NCI-H2029 (cell line): ENCODE results near the gene FKBP8.

Experiments
- DNase-seq: peaks from one replicate; lab custom pipeline; 2025; lab: John Stamatoyannopoulos, UW

FKBP8 gene

DNA sequence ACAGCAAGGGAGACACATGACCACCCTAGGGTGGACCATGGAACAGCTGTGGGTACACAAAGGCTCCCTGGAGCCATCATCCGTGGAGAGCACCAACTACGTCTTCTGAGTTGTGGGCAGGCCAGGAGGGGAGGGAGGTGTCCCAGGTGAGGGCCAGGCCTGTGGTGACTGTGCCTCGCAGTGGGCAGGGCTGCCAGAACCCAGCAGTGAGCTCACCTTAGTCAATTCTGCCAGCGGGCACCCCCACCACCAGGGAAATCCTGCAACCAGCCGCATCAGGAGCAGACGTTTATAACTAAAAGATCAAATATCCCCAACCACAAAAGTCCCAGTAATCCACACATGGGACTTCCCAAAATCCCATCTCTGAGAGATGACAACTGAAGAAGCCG, 41.1 kb downstream of the FKBP8 start:
- no peak for DNase-seq

DNA sequence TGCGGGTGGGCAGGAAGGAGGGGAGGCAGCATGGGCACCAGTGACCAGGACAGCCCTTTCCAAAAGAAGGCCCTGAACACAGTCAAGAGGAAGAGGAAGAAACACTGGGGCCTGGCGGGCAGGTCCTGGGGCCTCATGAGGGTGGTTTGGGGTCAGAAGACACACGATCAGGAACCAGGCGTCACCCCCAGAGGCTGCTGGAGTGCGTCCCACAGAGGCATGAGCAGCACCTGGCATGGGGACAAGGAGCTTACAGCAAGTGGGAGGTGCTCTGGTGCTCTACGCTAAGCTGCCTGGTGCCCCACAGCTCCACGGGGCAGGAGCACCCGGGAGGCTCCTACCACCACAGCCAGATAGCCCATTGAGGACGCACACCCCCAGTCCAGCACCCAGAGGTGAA, 41.5 kb downstream of the FKBP8 start:
- DNase-seq, result peak; percentile 18

- no peak for DNase-seq
Observed at GRCh38 chr19:18501351-18501750, 42.0 kb downstream of the FKBP8 start.

DNA sequence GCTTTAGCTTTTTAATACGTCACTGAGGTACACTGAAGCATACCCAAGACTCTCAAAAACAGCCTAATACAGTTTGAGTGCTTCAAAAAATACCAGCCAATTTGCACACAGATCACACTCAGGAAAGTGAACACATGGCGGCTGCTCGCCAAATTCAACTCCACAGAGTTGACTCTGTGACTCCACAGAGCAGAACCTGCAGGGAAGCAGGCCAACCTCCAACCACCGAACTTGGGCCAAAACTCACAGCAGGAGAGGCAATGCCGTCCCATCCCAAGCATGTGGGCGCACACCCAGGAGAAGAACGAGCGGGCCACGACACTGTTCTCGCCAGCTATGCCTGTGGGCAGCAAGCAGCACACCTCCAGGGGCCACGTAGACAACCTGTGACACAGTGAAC, 42.6 kb downstream of the FKBP8 start:
- DNase-seq, result no peak

DNA sequence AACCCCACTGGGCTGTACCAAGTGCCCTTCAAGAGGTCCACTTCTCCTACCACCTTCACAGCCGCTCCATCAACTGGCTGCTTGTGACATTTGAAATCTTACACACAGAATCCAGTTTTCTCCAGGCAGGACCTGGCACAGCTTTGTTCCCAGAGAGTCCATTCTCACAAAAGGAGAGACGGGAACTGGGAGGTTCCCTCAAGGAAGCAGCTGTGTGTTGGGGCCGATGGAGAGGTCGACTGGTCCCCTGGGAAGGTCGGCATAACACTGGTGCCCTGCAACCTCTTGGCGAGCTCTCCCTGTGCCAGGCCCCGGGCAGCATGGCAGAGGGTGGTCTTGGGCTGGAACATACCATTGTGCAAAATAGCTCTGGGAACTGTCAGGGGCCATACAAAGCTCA, 43.0 kb downstream of the FKBP8 start:
- no peak for DNase-seq

GRCh38 chr19:18499055-18499775, 44.2 kb downstream of the FKBP8 start:
- peak; percentile 35 for DNase-seq

DNA sequence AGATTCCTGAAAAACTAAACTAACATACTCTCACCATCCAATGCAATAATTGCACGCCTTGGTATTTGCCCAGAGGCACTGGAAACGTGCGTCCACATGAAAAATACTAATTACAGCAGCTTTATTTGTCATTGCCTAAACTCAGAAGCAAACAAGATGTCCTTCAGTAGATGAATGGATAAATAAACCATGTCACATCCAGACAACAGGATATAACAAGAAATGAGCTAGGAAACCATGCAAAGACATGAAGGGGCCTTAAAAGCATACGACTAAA, 46.5 kb downstream of the FKBP8 start:
- DNase-seq, result no peak

GRCh38 chr19:18496167-18496979, 47.0 kb downstream of the FKBP8 start:
- peak; percentile 82 for DNase-seq

- no peak for DNase-seq
Observed at GRCh38 chr19:18495204-18495911, 48.0 kb downstream of the FKBP8 start.

DNA sequence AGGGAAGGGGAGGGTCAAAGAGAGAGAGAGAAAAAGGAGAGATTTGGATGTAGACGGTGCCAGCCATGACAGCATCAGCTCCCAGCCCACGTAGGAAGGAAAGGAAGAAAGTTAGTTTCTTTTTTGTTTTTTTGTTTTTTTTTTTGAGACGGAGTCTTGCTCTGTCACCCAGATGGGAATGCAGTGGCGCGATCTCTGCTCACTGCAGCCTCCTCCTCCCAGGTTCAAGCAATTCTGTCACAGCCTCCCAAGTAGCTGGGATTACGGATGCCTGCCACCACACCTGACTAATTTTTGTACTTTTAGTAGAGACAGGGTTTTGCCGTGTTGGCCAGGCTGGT, 49.1 kb downstream of the FKBP8 start:
- DNase-seq, result no peak

DNA sequence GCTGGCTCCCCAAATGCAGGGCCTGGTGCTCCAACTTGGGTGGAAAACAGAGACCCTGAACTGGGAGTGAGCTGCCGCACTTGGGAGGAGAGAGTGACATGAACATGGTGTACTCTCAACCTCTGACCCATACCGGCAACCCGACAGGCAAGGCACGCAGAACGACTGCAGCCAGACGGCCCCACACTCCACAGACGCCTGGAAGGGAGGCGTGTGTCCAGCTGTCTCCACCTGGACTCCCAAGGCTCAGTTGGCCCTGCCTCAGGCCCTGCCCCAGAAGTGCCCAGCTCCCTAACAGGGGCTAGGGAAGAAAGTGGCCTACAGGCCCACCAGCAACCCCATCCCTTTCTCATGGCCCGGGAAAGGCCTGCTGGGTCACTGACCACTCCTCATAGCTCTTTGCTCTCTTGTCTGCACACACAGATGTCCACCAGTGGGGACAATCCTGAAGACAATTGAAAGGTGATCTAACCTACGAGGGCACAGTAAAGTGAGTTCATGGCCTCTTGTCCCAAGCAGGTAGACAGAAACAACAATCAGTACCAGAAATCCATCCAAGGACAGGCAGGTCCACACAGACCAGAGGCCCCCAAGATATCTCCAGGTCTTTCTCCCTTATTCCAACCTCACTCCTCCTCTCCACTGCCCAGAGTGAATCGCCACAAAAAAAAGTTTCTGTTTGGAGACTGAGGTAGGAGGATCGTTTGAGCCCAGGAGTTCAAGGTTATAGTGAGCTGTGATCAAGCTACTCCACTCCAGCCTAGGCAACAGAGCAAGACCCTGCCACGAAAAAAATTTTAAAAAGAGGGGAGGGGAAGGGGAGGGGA, 49.7 kb downstream of the FKBP8 start:
- DNase-seq, result no peak

DNA sequence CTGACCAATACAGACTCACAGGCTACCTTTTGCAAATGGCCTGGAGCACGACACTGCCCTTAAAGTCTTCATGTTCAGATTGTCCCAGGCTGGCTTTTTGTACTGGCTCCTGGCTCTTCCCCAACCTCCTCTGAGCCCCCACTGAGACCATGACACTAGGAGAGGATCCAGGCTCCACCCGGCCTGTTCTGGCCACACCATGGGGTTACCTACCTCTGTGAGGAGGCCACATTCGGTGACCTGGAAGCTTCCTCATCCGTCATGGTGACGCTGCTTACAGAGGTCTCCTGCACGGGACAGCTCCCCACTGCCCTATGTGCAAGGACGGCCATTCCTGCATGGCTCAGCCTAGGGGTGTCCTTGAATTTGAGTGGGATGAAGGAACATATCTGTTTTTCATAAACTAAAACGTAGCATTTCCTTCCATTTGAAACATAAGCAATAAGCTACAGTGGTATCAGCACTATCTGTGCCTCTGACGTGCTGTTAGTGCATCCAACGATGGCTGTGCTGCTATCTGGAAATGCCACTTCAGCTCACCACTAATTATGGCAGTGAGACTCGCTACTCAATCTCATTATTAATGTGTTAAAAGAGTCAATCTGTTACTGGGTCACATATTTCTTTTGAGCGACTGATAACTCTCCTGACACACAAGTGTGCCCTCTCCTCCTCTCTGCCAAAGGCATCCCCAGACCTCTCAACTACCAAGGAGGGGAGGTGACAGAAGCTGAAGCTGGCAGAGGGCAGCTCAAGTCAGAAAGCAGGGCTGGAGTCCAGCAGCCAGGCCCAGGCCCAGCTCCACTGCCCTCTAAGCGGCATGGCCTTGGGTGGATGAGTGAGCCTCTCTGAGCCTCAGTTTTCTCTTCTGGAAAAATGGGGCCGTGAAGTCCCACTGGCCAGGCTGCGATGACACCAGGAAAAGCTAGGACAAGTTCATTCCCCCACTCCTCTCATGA, 51.1 kb downstream of the FKBP8 start:
- DNase-seq, result no peak

DNA sequence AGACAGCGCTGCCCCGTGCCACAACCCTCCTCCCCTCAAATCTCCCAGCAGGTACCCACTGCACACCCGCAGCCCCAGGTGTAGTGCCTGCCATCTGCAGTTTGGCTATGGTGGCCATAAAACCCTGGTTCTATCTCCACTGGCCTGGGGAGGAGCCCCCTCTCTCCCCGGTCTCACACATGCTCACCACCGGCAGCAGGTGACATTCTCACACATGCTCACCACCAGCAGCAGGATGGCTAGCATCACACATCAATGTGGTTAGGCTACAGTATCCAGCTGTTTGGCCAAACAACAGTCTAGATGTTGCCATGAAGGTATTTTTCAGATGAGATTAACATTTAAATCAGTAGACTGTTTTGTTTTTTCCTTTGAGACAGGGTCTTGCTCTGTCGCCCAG, 52.6 kb downstream of the FKBP8 start:
- no peak for DNase-seq

DNA sequence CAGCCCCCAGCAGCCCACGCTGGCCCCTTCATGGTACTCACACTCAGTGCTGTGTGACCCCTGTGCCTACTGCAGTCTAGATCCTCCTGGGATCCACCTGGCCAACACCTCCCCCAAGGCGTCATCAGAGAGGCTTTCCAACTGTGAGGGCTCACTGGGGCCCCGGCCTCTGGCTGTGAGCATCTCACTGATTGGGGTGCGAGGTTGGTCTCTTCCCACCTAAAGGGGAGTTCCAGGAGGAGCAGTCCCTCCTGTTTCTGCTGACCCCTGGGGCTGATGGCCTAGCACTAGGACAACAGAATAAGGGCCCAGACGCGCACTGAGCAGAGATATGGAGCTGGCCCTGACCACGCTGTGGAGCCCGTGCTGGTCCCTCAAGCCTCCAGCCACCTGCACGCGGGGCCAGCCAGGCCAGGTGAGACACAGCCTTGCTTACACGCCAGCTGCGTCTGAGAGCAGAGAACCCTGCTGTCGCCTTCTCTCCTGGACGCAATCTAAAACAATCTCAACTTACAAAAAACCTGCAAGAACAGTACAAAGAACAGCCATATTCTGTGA, 53.7 kb downstream of the FKBP8 start:
- no peak for DNase-seq

- no peak for DNase-seq
Observed at GRCh38 chr19:18488838-18489626, 54.3 kb downstream of the FKBP8 start.

GRCh38 chr19:18488403-18488723, 55.0 kb downstream of the FKBP8 start:
- DNase-seq, result no peak

GRCh38 chr19:18487576-18488402, 55.6 kb downstream of the FKBP8 start:
- DNase-seq, result no peak

DNA sequence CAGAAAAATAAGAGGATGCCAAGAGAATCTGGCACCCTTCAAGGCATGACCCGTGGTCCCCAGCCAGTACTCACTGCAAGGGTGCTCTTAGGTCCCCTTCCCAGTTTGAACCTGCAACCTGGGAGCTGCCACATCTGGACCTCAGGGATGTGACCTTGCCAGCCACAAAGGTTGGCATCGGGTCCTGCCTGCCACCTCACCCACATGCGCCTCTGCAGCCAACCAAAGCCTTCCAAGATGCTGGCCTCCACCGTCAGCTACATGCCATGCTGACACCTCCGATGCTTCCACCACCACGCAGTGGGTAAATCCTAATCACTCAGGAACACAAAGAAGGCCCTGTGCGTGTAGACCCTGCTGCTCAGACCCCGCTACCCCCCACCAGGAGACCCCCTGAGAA, 56.6 kb downstream of the FKBP8 start:
- no peak for DNase-seq

DNA sequence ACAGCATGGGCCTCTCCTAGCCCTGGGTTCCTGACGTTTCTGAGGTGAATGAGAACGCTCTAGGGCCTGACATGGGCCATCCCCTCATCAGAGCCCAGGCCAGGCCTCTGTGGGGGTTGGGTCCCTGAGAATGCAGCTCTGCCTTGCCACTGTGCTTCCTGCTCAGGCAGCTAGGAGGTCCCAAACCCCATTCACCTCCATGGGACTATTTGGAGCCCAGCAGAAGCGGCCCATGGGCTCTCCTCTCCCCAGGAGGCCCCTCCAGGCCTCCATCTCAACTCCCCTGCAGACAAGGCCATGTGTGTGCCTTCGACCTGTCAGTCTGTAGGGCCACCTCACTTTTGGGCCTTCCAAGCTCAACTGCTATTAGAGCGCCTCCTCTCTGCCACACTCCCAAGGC, 58.4 kb downstream of the FKBP8 start:
- no peak for DNase-seq
